ENCODE measurements around the gene ZNRD2. TPM values are rescaled to one million over a fixed set of nuclear protein-coding genes. Genes with fewer than 3 reads are reported as not detected.

Gene ZNRD2
- total and polyA plus RNA-seq, 2 of the 8 experiments (the other 6 are each of a cell fraction or from before 2014, with no cell fraction given), result 53.4 to 125 TPM

- TF ChIP-seq, protein P1, sequence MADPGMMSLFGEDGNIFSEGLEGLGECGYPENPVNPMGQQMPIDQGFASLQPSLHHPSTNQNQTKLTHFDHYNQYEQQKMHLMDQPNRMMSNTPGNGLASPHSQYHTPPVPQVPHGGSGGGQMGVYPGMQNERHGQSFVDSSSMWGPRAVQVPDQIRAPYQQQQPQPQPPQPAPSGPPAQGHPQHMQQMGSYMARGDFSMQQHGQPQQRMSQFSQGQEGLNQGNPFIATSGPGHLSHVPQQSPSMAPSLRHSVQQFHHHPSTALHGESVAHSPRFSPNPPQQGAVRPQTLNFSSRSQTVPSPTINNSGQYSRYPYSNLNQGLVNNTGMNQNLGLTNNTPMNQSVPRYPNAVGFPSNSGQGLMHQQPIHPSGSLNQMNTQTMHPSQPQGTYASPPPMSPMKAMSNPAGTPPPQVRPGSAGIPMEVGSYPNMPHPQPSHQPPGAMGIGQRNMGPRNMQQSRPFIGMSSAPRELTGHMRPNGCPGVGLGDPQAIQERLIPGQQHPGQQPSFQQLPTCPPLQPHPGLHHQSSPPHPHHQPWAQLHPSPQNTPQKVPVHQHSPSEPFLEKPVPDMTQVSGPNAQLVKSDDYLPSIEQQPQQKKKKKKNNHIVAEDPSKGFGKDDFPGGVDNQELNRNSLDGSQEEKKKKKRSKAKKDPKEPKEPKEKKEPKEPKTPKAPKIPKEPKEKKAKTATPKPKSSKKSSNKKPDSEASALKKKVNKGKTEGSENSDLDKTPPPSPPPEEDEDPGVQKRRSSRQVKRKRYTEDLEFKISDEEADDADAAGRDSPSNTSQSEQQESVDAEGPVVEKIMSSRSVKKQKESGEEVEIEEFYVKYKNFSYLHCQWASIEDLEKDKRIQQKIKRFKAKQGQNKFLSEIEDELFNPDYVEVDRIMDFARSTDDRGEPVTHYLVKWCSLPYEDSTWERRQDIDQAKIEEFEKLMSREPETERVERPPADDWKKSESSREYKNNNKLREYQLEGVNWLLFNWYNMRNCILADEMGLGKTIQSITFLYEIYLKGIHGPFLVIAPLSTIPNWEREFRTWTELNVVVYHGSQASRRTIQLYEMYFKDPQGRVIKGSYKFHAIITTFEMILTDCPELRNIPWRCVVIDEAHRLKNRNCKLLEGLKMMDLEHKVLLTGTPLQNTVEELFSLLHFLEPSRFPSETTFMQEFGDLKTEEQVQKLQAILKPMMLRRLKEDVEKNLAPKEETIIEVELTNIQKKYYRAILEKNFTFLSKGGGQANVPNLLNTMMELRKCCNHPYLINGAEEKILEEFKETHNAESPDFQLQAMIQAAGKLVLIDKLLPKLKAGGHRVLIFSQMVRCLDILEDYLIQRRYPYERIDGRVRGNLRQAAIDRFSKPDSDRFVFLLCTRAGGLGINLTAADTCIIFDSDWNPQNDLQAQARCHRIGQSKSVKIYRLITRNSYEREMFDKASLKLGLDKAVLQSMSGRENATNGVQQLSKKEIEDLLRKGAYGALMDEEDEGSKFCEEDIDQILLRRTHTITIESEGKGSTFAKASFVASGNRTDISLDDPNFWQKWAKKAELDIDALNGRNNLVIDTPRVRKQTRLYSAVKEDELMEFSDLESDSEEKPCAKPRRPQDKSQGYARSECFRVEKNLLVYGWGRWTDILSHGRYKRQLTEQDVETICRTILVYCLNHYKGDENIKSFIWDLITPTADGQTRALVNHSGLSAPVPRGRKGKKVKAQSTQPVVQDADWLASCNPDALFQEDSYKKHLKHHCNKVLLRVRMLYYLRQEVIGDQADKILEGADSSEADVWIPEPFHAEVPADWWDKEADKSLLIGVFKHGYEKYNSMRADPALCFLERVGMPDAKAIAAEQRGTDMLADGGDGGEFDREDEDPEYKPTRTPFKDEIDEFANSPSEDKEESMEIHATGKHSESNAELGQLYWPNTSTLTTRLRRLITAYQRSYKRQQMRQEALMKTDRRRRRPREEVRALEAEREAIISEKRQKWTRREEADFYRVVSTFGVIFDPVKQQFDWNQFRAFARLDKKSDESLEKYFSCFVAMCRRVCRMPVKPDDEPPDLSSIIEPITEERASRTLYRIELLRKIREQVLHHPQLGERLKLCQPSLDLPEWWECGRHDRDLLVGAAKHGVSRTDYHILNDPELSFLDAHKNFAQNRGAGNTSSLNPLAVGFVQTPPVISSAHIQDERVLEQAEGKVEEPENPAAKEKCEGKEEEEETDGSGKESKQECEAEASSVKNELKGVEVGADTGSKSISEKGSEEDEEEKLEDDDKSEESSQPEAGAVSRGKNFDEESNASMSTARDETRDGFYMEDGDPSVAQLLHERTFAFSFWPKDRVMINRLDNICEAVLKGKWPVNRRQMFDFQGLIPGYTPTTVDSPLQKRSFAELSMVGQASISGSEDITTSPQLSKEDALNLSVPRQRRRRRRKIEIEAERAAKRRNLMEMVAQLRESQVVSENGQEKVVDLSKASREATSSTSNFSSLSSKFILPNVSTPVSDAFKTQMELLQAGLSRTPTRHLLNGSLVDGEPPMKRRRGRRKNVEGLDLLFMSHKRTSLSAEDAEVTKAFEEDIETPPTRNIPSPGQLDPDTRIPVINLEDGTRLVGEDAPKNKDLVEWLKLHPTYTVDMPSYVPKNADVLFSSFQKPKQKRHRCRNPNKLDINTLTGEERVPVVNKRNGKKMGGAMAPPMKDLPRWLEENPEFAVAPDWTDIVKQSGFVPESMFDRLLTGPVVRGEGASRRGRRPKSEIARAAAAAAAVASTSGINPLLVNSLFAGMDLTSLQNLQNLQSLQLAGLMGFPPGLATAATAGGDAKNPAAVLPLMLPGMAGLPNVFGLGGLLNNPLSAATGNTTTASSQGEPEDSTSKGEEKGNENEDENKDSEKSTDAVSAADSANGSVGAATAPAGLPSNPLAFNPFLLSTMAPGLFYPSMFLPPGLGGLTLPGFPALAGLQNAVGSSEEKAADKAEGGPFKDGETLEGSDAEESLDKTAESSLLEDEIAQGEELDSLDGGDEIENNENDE (IDR thresholded peaks at IDR 0.05; ENCODE audit: insufficient replicate concordance, low read length), result no peak
- TF ChIP-seq SIRT6 (IDR thresholded peaks at IDR 0.05; ENCODE audit: low read length) (no peak), BRCA1 (IDR thresholded peaks at IDR 0.05; ENCODE audit: low read depth, low read length) (no peak), FOSL1 (IDR thresholded peaks at IDR 0.05; ENCODE audit: insufficient read depth, low read depth, low read length) (no peak)
These were observed 13.8 kb downstream of the ZNRD2 start (continued) for GRCh38 chr11:65584106-65584505.
